Thymus (tissue), 11 donors: ENCODE data around the gene GAMT. TPM values are rescaled to one million over a fixed set of nuclear protein-coding genes. Genes with fewer than 3 reads are reported as not detected.

Experiments
- DNase-seq, 9 donors: peaks; one replicate each; pipeline ENCODE4 v3.0.0-alpha.2; 2013; ENCODE audit warnings: low spot score in 9 of 9, low read depth in 6 of 9, missing footprints in 1 of 9
- H3K27ac ChIP-seq, 2 donors: one replicate each; pipeline ENCODE4 v1.5.1; 2013; ENCODE audit warnings: control low read depth in 1 of 2, low read depth in 1 of 2, low read length in 1 of 2, mild to moderate bottlenecking in 1 of 2, moderate library complexity in 1 of 2
- H3K27me3 ChIP-seq, 2 donors: one replicate each; pipeline ENCODE4 v1.5.1; 2013; ENCODE audit warnings: low read length in 1 of 2; ENCODE audit not compliant: control insufficient read depth in 2 of 2, insufficient read depth in 1 of 2
- H3K36me3 ChIP-seq, 2 donors: one replicate each; pipeline ENCODE4 v1.5.1; 2013; ENCODE audit warnings: low read length in 1 of 2, mild to moderate bottlenecking in 1 of 2, moderate library complexity in 1 of 2; ENCODE audit not compliant: control insufficient read depth in 2 of 2, insufficient read depth in 2 of 2
- H3K4me1 ChIP-seq, 2 donors: one replicate each; pipeline ENCODE4 v1.5.1; 2013; ENCODE audit warnings: low read length in 2 of 2; ENCODE audit not compliant: control insufficient read depth in 2 of 2, insufficient read depth in 2 of 2
- H3K4me3 ChIP-seq, 2 donors: one replicate each; pipeline ENCODE4 v1.5.1; 2013; ENCODE audit warnings: low read length in 2 of 2, control low read depth in 1 of 2, mild to moderate bottlenecking in 1 of 2
- H3K9me3 ChIP-seq, 2 donors: one replicate each; pipeline ENCODE4 v1.5.1; 2013; ENCODE audit warnings: low read length in 1 of 2, mild to moderate bottlenecking in 1 of 2; ENCODE audit not compliant: control insufficient read depth in 2 of 2, insufficient read depth in 1 of 2
- WGBS: extraction: QIAGEN DNeasy Blood & Tissue Kit; methylation state at CpG from one replicate; pipeline ENCODE4 v1.1.7; 2013; 5-methylcytosine and 5-hydroxymethylcytosine counted together
- polyA plus RNA-seq: library from polyadenylated mRNA; stranded (reverse); fragments of 200-250 nt; gene quantifications from one replicate; pipeline ENCODE4 v1.2.3, GENCODE V29; 2013
- total RNA-seq: library from RNA; stranded (reverse); fragments of 120-200 nt; gene quantifications from one replicate; pipeline ENCODE4 v1.2.4, GENCODE V29; 2013
- donor health status: healthy.

Gene GAMT
- total and polyA plus RNA-seq, 2 donors: 19.1 to 27.7 TPM

GRCh38 chr19:1435378-1435989 lies 34.1 kb upstream of the GAMT start:
- 95% methylated on average over 21 of the region's 21 CpGs for WGBS
- no peak overlapping the region for H3K4me3 ChIP-seq
- no peak overlapping the region for H3K27ac ChIP-seq
- no peak for DNase-seq
- H3K36me3 ChIP-seq: peaks cover 51 to 56% of the 10 kb centered on the region in 2 donors
- peaks cover 7 to 12% of the 10 kb centered on the region in 2 donors for H3K4me1 ChIP-seq
- no peaks in the 10 kb centered on the region for H3K27me3 ChIP-seq
- no peaks in the 10 kb centered on the region for H3K9me3 ChIP-seq

DNA sequence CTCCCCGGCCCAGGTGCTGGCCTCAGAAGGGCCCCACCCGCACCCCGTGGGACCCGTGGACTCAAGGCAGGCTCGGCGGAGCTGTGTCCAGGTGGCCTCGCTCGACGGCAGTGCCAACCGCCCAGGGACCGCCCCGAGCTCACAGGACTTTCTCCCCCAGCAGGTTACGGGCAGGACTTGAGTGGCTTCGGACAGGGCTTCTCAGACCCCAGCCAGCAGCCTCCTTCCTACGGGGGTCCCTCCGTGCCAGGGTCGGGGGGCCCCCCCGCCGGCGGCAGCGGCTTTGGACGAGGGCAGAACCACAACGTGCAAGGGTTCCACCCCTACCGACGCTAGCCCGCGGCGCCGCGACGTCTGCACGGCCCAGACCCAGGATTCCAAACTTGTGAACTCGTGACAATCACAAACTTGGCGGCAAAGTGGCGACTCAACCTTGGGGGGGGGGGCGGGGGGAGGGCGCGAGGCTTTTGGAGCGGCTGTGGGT lies 33.3 kb upstream of the GAMT start:
- Histone ChIP-seq H3K4me3 (no peak overlapping the region), H3K4me1 (peaks cover 5 to 10% of the 10 kb centered on the region in 2 donors), H3K9me3 (no peaks in the 10 kb centered on the region), H3K27me3 (no peaks in the 10 kb centered on the region), H3K27ac (no peak overlapping the region), H3K36me3 (peaks cover 51 to 56% of the 10 kb centered on the region in 2 donors)
- WGBS: 97% methylated on average over 39 of the region's 39 CpGs
- DNase-seq: no peak

GRCh38 chr19:1434040-1434366 lies 32.7 kb upstream of the GAMT start:
- 96% methylated on average over 17 of the region's 17 CpGs for WGBS
- Histone ChIP-seq H3K4me3 (no peak overlapping the region), H3K4me1 (peaks cover 0 to 4% of the 10 kb centered on the region in 2 donors), H3K27ac (no peak overlapping the region), H3K27me3 (no peaks in the 10 kb centered on the region), H3K9me3 (no peaks in the 10 kb centered on the region), H3K36me3 (peaks cover 54 to 59% of the 10 kb centered on the region in 2 donors)
- no peak for DNase-seq

DNA sequence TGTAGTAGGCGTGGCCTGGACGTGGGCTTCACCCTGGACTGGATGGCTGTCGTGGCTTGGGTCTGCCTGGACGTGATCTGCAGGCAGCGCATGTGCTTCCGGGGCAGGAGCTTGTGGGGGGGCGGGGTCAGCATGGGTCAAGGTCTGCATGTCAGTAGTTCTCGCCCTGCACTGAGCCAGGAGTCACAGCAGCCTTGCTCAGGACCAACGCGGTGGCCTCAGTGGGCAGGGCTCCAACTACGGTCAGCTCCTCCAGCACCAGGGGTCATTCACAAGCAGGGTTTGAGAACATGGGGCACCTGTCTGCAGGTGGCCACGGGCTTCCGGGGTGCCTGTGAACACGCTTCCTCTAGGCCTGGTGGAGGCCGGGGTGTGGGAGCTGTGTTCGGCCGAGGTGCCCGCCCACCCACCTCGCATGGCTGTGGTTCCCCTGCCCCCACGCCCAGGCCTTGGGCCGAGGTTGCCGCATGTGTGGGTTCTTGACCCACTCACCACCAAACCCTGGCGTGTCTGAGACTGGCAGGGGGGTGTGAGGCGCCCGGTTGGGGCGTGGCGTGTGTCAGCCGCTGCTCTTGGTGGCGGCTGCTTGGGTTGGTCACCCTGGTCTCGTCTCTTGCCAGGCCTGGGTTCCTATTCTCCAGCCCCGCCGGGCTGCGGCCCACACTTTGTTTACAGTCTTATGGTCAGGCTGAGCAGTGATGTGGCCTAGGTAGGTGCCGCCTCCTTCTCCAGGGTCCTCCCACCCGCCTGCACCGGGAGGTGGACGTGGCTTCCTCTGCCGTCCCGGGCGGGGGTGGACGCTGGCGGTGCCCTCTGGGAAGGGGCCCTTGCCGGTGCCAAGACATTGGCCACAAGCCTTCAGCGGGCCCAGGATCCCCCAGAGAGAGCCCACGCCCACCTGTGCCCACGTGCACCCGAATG lies 32.0 kb upstream of the GAMT start:
- Histone ChIP-seq H3K36me3 (peaks cover 60 to 65% of the 10 kb centered on the region in 2 donors), H3K4me3 (no peak overlapping the region), H3K4me1 (peaks cover 0 to 3% of the 10 kb centered on the region in 2 donors), H3K27me3 (no peaks in the 10 kb centered on the region), H3K27ac (no peak overlapping the region), H3K9me3 (no peaks in the 10 kb centered on the region)
- 97% methylated on average over 47 of the region's 47 CpGs for WGBS
- no peak for DNase-seq

DNA sequence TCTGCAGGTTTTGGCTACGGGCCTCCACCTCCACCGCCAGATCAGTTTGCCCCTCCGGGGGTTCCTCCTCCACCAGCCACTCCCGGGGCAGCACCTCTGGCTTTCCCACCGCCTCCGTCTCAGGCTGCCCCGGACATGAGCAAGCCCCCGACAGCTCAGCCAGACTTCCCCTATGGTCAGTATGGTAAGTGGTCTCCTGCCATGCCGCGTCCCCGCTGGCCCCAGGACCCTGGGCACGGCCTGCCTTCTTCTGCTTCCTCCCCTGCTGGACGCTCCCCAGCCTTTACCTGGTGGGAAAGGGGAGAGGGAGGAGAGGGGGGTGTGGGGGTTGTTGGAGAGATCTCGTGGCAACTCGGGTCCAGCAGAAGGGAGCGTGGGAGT lies 31.2 kb upstream of the GAMT start:
- WGBS: 98% methylated on average over 16 of the region's 16 CpGs
- no peaks in the 10 kb centered on the region for H3K9me3 ChIP-seq
- no peak for DNase-seq

GRCh38 chr19:1431759-1432506 lies 30.6 kb upstream of the GAMT start:
- Histone ChIP-seq H3K9me3 (no peaks in the 10 kb centered on the region), H3K27ac (no peak overlapping the region), H3K4me1 (no peaks in the 10 kb centered on the region), H3K36me3 (peaks cover 68 to 79% of the 10 kb centered on the region in 2 donors), H3K4me3 (no peak overlapping the region), H3K27me3 (no peaks in the 10 kb centered on the region)
- 98% methylated on average over 24 of the region's 24 CpGs for WGBS
- DNase-seq: no peak

More for the DNA sequence above, 31.2 kb upstream of the GAMT start:
- H3K27ac ChIP-seq: no peak overlapping the region
- no peaks in the 10 kb centered on the region for H3K4me1 ChIP-seq
- no peak overlapping the region for H3K4me3 ChIP-seq
- H3K36me3 ChIP-seq: peaks cover 62 to 74% of the 10 kb centered on the region in 2 donors
- H3K27me3 ChIP-seq: no peaks in the 10 kb centered on the region

DNA sequence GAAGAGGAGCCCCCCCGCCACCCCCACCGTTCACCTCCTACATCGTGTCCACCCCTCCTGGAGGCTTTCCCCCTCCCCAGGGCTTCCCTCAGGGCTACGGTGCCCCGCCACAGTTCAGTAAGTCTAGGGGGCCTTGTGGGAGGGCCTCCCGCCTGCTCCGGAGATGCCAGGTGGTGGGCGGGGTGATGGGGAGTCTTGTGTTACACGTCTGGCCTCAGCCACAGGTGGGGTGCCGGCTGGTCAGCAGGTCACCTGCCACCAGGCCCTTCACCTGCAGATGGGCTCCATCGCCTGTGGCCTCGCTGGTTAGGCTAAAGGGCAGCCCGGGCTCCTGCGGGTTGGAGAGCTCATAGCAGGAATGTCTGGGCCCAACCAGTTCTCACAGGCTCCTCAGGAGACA lies 28.9 kb upstream of the GAMT start:
- Histone ChIP-seq H3K9me3 (no peaks in the 10 kb centered on the region), H3K27me3 (no peaks in the 10 kb centered on the region), H3K27ac (no peak overlapping the region), H3K36me3 (peaks cover 80 to 90% of the 10 kb centered on the region in 2 donors), H3K4me3 (no peak overlapping the region), H3K4me1 (peaks cover 0 to 5% of the 10 kb centered on the region in 2 donors)
- 94% methylated on average over 14 of the region's 14 CpGs for WGBS
- no peak for DNase-seq

DNA sequence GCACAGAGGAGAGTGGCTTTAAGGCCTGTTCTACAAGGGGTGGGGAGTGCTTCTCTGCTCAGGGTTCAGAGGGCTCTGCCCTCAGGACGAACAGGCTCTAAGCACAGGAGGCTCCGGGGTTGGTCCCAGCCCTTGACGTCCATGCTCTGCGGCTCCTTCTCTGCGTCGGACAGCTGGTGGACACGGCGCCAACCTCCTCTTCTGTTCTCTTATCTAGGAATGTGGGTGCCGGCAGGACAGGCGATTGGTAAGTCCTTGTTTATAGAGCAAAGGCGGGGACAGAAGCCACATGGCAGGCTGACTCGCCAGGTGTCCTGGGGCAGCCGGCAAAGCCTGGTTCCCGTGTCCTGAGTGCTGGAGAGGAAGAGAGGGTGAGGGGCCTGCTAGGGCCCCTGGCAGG lies 28.4 kb upstream of the GAMT start:
- WGBS: 96% methylated on average over 14 of the region's 14 CpGs
- DNase-seq: no peak
- no peaks in the 10 kb centered on the region for H3K9me3 ChIP-seq
- peaks cover 0 to 5% of the 10 kb centered on the region in 2 donors for H3K4me1 ChIP-seq
- no peak overlapping the region for H3K4me3 ChIP-seq
- no peaks in the 10 kb centered on the region for H3K27me3 ChIP-seq
- no peak overlapping the region for H3K27ac ChIP-seq
- H3K36me3 ChIP-seq: peaks cover 84 to 92% of the 10 kb centered on the region in 2 donors
